GM12875 (cell line): ENCODE data around the gene STK32B.
A peak's percentile ranks its signal among the peaks of the same experiment; 100 is the strongest.

ENCODE experiments used
- H3K4me3 ChIP-seq: one replicate; pipeline ENCODE4 v1.5.1; 2011; ENCODE audit warnings: low read depth, low read length, control low read depth
- TF ChIP-seq, protein P1 (sequence below): IDR thresholded peaks from 2 replicates; pipeline ENCODE4 v1.5.1; 2011; ENCODE audit warnings: low read depth, mild to moderate bottlenecking, control low read depth, inconsistent platforms, low read length, moderate library complexity, borderline replicate concordance; ENCODE audit not compliant: insufficient read depth

STK32B gene

DNA sequence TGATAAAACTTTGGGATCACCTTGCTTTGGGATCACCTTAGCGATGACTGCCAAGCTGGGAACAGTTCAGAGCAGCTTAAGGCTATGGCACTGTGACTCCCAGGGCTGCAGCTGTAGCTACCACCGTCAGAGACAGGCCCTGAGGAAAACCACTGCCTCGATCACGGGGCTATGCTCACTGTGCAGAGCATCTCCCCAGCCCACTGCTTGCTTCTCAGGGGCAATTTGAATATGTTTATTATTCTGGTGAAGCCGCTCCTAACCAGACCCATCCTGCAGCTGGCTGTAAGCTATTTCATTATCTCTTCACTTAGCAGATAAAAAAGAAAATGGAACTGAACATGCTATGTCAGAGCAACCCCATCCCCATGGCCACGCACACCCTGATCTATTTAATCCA lies 328.6 kb downstream of the STK32B start:
- TF ChIP-seq, protein P1, sequence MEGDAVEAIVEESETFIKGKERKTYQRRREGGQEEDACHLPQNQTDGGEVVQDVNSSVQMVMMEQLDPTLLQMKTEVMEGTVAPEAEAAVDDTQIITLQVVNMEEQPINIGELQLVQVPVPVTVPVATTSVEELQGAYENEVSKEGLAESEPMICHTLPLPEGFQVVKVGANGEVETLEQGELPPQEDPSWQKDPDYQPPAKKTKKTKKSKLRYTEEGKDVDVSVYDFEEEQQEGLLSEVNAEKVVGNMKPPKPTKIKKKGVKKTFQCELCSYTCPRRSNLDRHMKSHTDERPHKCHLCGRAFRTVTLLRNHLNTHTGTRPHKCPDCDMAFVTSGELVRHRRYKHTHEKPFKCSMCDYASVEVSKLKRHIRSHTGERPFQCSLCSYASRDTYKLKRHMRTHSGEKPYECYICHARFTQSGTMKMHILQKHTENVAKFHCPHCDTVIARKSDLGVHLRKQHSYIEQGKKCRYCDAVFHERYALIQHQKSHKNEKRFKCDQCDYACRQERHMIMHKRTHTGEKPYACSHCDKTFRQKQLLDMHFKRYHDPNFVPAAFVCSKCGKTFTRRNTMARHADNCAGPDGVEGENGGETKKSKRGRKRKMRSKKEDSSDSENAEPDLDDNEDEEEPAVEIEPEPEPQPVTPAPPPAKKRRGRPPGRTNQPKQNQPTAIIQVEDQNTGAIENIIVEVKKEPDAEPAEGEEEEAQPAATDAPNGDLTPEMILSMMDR: no peak
- H3K4me3 ChIP-seq: no peak overlapping the region

DNA sequence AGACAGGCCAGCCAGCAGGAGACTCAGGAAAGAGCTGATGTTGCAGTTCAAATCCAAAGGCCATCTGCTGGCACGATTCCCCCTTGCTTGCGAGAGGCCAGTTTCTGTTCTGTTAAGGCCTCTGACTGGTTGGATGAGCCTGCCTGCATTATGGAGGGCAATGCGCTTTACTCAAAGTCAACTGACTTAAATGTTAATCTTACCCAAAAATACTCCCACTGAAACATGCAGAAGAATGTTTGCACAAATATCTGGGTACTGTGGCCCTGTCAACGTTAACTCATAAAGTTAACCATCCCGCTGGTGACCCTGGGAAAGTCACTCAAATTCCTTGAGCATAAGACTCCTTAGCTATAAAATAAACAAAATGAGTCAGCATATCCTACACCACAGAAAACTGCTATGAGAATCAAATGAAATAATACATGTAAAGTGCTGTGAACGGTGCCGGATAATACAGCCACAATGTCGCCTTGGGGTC lies 330.7 kb downstream of the STK32B start:
- H3K4me3 ChIP-seq: no peak overlapping the region
- TF ChIP-seq, protein P1: no peak

DNA sequence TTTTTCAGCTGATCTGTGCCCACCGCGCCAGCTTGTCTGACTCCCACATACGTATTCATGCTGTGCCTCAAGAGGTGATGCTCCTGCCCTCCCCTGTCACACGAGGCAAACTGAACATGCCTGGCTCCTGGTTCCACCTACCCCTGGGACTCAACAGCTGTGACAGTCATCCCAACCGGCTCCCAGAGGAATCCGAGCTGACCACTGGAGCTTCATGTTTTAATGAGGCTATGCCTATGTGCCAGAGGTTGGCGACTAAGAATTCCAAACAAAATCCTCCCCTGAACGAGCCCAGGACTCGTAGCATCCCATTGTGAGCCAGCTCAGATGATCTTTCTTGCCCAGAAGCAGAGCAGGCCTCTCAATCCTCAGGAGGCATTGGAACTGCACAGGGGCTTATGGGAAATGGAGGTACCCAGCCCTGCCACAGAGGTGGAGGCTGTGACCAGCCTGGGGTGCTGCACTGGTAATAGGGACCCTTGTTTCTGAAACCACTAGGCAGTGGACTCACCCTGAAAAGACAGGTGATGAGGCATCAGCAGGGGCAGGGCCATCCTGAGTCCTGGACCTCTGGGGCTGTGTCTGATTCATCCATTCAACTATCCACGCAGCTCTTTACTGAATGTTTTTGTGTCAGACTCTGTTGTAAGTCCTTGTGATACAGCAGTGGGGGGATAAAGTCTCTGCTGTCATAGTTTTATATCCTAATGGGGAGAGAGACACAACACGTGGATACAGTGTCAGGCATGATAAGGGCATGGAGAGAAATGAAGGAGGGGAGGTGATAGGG lies 332.1 kb downstream of the STK32B start:
- TF ChIP-seq, protein P1: no peak
- no peak overlapping the region for H3K4me3 ChIP-seq

DNA sequence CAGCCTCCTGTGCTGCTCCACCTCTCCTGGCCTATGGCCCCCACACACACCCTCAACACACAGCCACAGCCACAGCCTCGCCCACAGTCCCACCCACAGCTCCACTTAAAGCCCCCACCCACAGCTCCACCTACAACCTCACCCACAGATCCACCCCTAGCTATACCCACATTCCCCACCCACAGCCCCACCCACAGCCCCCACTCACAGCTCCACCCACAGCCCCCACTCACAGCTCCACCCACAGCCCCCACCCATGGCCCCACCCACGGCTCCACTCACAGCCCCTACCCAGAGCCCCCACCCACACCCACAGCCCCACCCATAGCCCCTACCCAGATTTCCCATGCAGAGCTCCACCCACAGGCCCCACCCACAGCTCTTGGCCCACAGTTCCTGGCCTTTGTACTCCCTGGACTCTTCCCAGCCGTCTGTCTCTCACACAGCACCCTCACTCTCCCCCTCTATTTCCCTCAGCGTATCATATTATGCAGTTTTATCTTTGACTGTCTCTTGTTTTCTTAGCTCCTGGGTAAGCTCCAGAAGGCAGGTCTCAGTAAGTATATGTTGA lies 334.5 kb downstream of the STK32B start:
- TF ChIP-seq, protein P1: no peak
- H3K4me3 ChIP-seq: no peak overlapping the region

DNA sequence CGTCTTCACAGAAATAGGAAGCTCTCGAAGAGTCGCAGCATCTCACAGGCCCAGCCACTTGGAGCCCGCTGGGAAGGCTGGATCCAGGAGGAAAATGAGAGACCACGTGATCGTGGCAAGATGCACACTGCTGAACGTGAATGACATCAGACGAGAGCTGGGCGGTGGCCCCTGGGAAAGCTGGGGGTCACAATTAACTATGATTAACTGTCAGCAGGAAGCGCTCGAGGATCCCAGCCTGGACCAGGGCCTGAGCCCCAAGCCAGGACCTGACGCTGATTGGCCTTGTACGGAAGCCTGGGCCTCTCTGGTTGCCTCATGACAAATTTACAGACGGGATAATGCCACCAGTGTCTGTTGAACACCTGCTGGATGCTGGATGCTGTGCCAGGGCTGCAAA lies 335.6 kb downstream of the STK32B start:
- H3K4me3 ChIP-seq: no peak overlapping the region
- TF ChIP-seq, protein P1: no peak

DNA sequence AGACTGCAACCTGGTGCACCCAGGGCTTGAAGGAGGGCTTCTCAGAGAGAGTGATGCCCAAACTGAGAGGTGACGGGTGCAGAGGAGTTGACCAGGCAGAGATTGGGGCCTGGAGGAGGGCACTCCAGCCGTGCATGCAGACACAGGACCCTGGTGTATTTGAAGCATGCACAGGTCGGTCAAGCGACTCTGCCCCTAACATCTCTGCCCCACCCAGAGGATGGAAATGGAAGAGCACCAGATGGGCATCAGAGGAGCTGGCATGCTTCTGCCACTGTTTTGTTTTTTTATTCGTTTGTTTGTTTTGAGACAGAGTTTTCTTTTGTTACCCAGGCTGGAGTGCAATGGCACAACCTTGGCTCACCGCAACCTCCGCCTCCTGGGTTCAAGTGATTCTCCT lies 336.2 kb downstream of the STK32B start:
- no peak overlapping the region for H3K4me3 ChIP-seq

More for the DNA sequence above, 336.2 kb downstream of the STK32B start:
- TF ChIP-seq, protein P1: 0 out of 2 replicates have a peak, but pooled peaks have one; percentile 5
